Measurements from ENCODE around the gene SYPL1. TPM values are rescaled to one million over a fixed set of nuclear protein-coding genes. Genes with fewer than 3 reads are reported as not detected.

Gene SYPL1
- total RNA-seq, 1 experiment from 2014 or later: 98.3 TPM

DNA sequence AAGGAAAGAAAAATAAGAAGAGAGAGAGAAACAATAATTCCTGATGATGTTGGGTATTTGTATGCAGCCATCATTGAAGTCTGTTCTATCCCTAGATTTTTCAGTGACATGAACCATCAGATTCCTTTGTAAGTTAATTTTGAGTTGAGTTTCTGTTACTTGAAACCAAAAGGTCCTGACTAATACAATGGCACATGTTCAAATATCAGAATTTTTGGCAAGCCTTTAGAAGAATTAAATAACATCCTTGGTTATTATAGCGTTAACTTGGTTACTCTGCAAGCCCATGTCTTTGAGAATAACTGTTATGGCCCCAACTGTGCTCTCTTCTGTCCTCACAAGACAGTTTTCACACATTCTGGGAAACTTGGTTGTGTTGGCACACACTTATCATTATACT lies 66.5 kb downstream of the SYPL1 start:
- ChIA-PET CTCF (no interaction called here), POLR2A (no interaction called here)
- Histone ChIP-seq H3K9me3 (ENCODE audit: control insufficient read depth, insufficient read depth, low read depth, low read length) (no peaks in the 10 kb centered on the region), H3K4me1 (ENCODE audit: control insufficient read depth, insufficient read depth, low read length) (no peaks in the 10 kb centered on the region; the same call in none of the 2 replicates), H3K4me3 (ENCODE audit: low read depth in 2 of 2, low read length in 2 of 2) (no peak overlapping the region), H3K36me3 (ENCODE audit: control insufficient read depth, insufficient read depth, low read length) (no peaks in the 10 kb centered on the region), H3K27me3 (ENCODE audit: control insufficient read depth, insufficient read depth, low read length) (no peaks in the 10 kb centered on the region; the same call in 1 of the 2 replicates), H3K27ac (ENCODE audit: low read length) (no peak overlapping the region)
- TF ChIP-seq, protein P1, sequence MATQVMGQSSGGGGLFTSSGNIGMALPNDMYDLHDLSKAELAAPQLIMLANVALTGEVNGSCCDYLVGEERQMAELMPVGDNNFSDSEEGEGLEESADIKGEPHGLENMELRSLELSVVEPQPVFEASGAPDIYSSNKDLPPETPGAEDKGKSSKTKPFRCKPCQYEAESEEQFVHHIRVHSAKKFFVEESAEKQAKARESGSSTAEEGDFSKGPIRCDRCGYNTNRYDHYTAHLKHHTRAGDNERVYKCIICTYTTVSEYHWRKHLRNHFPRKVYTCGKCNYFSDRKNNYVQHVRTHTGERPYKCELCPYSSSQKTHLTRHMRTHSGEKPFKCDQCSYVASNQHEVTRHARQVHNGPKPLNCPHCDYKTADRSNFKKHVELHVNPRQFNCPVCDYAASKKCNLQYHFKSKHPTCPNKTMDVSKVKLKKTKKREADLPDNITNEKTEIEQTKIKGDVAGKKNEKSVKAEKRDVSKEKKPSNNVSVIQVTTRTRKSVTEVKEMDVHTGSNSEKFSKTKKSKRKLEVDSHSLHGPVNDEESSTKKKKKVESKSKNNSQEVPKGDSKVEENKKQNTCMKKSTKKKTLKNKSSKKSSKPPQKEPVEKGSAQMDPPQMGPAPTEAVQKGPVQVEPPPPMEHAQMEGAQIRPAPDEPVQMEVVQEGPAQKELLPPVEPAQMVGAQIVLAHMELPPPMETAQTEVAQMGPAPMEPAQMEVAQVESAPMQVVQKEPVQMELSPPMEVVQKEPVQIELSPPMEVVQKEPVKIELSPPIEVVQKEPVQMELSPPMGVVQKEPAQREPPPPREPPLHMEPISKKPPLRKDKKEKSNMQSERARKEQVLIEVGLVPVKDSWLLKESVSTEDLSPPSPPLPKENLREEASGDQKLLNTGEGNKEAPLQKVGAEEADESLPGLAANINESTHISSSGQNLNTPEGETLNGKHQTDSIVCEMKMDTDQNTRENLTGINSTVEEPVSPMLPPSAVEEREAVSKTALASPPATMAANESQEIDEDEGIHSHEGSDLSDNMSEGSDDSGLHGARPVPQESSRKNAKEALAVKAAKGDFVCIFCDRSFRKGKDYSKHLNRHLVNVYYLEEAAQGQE (IDR thresholded peaks at IDR 0.05; ENCODE audit: insufficient read depth in 1 of 2, low read depth in 2 of 2, low read length in 1 of 2): no peak
- TF ChIP-seq TCF7L2 (IDR thresholded peaks at IDR 0.05; ENCODE audit: low read depth, low read length): no peak
- no peak for TF ChIP-seq POLR2AphosphoS5 (IDR thresholded peaks at IDR 0.05; ENCODE audit: low read depth, low read length)
- no peak for TF ChIP-seq SIN3A (IDR thresholded peaks at IDR 0.05; ENCODE audit: borderline replicate concordance, insufficient read depth, low read depth, low read length)
- TF ChIP-seq, protein P2, sequence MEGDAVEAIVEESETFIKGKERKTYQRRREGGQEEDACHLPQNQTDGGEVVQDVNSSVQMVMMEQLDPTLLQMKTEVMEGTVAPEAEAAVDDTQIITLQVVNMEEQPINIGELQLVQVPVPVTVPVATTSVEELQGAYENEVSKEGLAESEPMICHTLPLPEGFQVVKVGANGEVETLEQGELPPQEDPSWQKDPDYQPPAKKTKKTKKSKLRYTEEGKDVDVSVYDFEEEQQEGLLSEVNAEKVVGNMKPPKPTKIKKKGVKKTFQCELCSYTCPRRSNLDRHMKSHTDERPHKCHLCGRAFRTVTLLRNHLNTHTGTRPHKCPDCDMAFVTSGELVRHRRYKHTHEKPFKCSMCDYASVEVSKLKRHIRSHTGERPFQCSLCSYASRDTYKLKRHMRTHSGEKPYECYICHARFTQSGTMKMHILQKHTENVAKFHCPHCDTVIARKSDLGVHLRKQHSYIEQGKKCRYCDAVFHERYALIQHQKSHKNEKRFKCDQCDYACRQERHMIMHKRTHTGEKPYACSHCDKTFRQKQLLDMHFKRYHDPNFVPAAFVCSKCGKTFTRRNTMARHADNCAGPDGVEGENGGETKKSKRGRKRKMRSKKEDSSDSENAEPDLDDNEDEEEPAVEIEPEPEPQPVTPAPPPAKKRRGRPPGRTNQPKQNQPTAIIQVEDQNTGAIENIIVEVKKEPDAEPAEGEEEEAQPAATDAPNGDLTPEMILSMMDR (IDR thresholded peaks at IDR 0.05): no peak
- ATAC-seq (no peak), DNase-seq (ENCODE audit: low read depth, low spot score) (no peak)
- in situ Hi-C loops (cut with HindIII; ENCODE audit: low pct_unique_long_range_greater_than_20kb, low sequenced_read_pairs): no loop called here
- intact Hi-C loops (cut with micrococcal nuclease; ENCODE audit: unreplicated experiment): loop anchor here (10.0 kb wide), 1 partner anchor 171 kb away; the partner anchor contains the start of gene ATXN7L1
- no TSS peak for BruUV-seq (replicated peaks)

DNA sequence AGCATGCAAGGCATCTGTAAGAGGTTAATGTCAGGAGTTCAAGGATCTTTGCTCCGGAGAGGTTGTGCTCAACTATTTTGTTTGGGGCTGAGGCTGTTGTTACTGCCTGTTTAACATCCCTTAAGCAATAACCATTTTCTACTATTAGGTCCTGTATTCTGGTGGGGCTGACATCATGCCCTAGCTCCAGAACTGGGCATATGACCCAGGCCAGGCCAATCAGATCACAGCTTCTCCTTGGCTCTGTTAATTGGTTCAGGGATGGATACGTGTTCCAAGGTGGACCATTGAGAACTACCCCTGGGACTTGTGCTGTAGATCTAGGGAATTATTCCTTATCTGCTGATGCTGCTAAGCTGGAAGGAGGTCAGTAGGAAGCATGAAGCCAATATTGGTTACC lies 67.0 kb downstream of the SYPL1 start:
- Histone ChIP-seq H3K36me3 (ENCODE audit: control insufficient read depth, insufficient read depth, low read length) (no peaks in the 10 kb centered on the region), H3K4me1 (ENCODE audit: control insufficient read depth, insufficient read depth, low read length) (no peaks in the 10 kb centered on the region; the same call in 1 of the 2 replicates), H3K27me3 (ENCODE audit: control insufficient read depth, insufficient read depth, low read length) (no peaks in the 10 kb centered on the region; the same call in 1 of the 2 replicates), H3K9me3 (ENCODE audit: control insufficient read depth, insufficient read depth, low read depth, low read length) (no peaks in the 10 kb centered on the region), H3K27ac (ENCODE audit: low read length) (no peak overlapping the region), H3K4me3 (ENCODE audit: low read depth in 2 of 2, low read length in 2 of 2) (no peak overlapping the region)
- in situ Hi-C loops (cut with HindIII; ENCODE audit: low pct_unique_long_range_greater_than_20kb, low sequenced_read_pairs): no loop called here
- DNase-seq (ENCODE audit: low read depth, low spot score) (no peak), ATAC-seq (no peak)
- ChIA-PET POLR2A (no interaction called here), CTCF (no interaction called here)
- intact Hi-C loops (cut with micrococcal nuclease; ENCODE audit: unreplicated experiment): loop anchor here (10.0 kb wide), 1 partner anchor 170 kb away; the partner anchor contains the start of gene ATXN7L1
- BruUV-seq (replicated peaks): no TSS peak
- TF ChIP-seq, protein P2 (IDR thresholded peaks at IDR 0.05): no peak
- TF ChIP-seq SIN3A (IDR thresholded peaks at IDR 0.05; ENCODE audit: borderline replicate concordance, insufficient read depth, low read depth, low read length): no peak
- no peak for TF ChIP-seq TCF7L2 (IDR thresholded peaks at IDR 0.05; ENCODE audit: low read depth, low read length)
- TF ChIP-seq POLR2AphosphoS5 (IDR thresholded peaks at IDR 0.05; ENCODE audit: low read depth, low read length): no peak
- TF ChIP-seq, protein P1 (IDR thresholded peaks at IDR 0.05; ENCODE audit: insufficient read depth in 1 of 2, low read depth in 2 of 2, low read length in 1 of 2): no peak

Data from Panc1 (cell line).